Chondrocyte (in vitro differentiated cells): ENCODE data around the gene LMX1A. TPM values are rescaled to one million over a fixed set of nuclear protein-coding genes. Genes with fewer than 3 reads are reported as not detected.
A peak's percentile ranks its signal among the peaks of the same experiment; 100 is the strongest.

Experiments used
- DNase-seq: peaks from one replicate; pipeline ENCODE4 v3.0.0; 2021; ENCODE audit warnings: mixed read lengths, low spot score
- H3K27ac Mint-ChIP-seq: one replicate; pipeline ENCODE4 v1.8.0; 2021; ENCODE audit warnings: mild to moderate bottlenecking, moderate library complexity, mixed read lengths; ENCODE audit not compliant: unreplicated experiment
- H3K27me3 Mint-ChIP-seq: 2 replicates; pipeline ENCODE4 v1.8.0; 2021; ENCODE audit warnings: low read depth, mixed read lengths
- H3K36me3 Mint-ChIP-seq: 2 replicates; pipeline ENCODE4 v1.8.0; 2021; ENCODE audit warnings: low read depth, mixed read lengths
- H3K4me1 Mint-ChIP-seq: 2 replicates; pipeline ENCODE4 v1.8.0; 2021; ENCODE audit warnings: low read depth, mild to moderate bottlenecking, mixed read lengths
- H3K4me3 Mint-ChIP-seq: one replicate; pipeline ENCODE4 v1.8.0; 2021; ENCODE audit warnings: mild to moderate bottlenecking, moderate library complexity, mixed read lengths; ENCODE audit not compliant: unreplicated experiment
- H3K9me3 Mint-ChIP-seq: 2 replicates; pipeline ENCODE4 v1.8.0; 2021; ENCODE audit warnings: low read depth, mixed read lengths
- CTCF ChIP-seq: fragments of 200-600 bp; sonication (generic); IDR thresholded peaks from 2 replicates; pipeline ENCODE4 v1.5.0; 2021; ENCODE audit warnings: antibody characterized with exemption, mild to moderate bottlenecking, moderate library complexity
- total RNA-seq: library from RNA; stranded (reverse); gene quantifications from 3 replicates; pipeline ENCODE4 v1.2.1, GENCODE V29; 2021

Gene LMX1A
- total RNA-seq, 1 donor from 2014 or later, result not detected

- no peak for TF ChIP-seq CTCF
- H3K4me3 Mint-ChIP-seq, result no peak overlapping the region
- H3K36me3 Mint-ChIP-seq, result no peaks in the 10 kb centered on the region
- H3K9me3 Mint-ChIP-seq, result no peaks in the 10 kb centered on the region
- no peak for DNase-seq
- H3K27ac Mint-ChIP-seq, result no peak overlapping the region
- H3K4me1 Mint-ChIP-seq, result peaks cover 6% of the 10 kb centered on the region
- H3K27me3 Mint-ChIP-seq, result peaks cover 38% of the 10 kb centered on the region
Observed at GRCh38 chr1:165240492-165240891, 116.0 kb downstream of the LMX1A start.

- peaks cover 10% of the 10 kb centered on the region for H3K4me1 Mint-ChIP-seq
- no peak overlapping the region for H3K27ac Mint-ChIP-seq
- H3K27me3 Mint-ChIP-seq, result peaks cover 42% of the 10 kb centered on the region
- H3K4me3 Mint-ChIP-seq, result no peak overlapping the region
- no peak for TF ChIP-seq CTCF
- no peaks in the 10 kb centered on the region for H3K9me3 Mint-ChIP-seq
- H3K36me3 Mint-ChIP-seq, result no peaks in the 10 kb centered on the region
- DNase-seq, result no peak
Observed at GRCh38 chr1:165239873-165240272, 116.6 kb downstream of the LMX1A start.

GRCh38 chr1:165235777-165236291 lies 120.7 kb downstream of the LMX1A start:
- H3K27ac Mint-ChIP-seq, result no peak overlapping the region
- no peaks in the 10 kb centered on the region for H3K36me3 Mint-ChIP-seq
- peaks cover 66% of the 10 kb centered on the region for H3K27me3 Mint-ChIP-seq
- H3K4me1 Mint-ChIP-seq, result peaks cover 12% of the 10 kb centered on the region
- DNase-seq, result no peak
- peak overlapping the region; percentile 60 for H3K4me3 Mint-ChIP-seq
- no peaks in the 10 kb centered on the region for H3K9me3 Mint-ChIP-seq
- no peak for TF ChIP-seq CTCF

GRCh38 chr1:165235155-165235776 lies 121.2 kb downstream of the LMX1A start:
- Mint-ChIP-seq H3K27ac (no peak overlapping the region), H3K27me3 (peaks cover 65% of the 10 kb centered on the region), H3K36me3 (no peaks in the 10 kb centered on the region), H3K4me1 (peaks cover 12% of the 10 kb centered on the region), H3K4me3 (peak overlapping the region; percentile 60), H3K9me3 (no peaks in the 10 kb centered on the region)
- no peak for DNase-seq
- no peak for TF ChIP-seq CTCF

- Mint-ChIP-seq H3K27ac (no peak overlapping the region), H3K4me3 (no peak overlapping the region), H3K4me1 (peaks cover 12% of the 10 kb centered on the region), H3K36me3 (no peaks in the 10 kb centered on the region), H3K27me3 (peaks cover 61% of the 10 kb centered on the region), H3K9me3 (no peaks in the 10 kb centered on the region)
- no peak for TF ChIP-seq CTCF
- no peak for DNase-seq
Observed at GRCh38 chr1:165234149-165234548, 122.4 kb downstream of the LMX1A start.
